IPS-20b (cell line): ENCODE data around the gene KCNJ2.

Experiments used
- H3K27ac ChIP-seq: one replicate; pipeline ENCODE4 v1.5.1; 2013; ENCODE audit warnings: low read length
- H3K27me3 ChIP-seq: 2 replicates; pipeline ENCODE4 v1.6.1; 2013; ENCODE audit warnings: mild to moderate bottlenecking, low read length, inconsistent platforms; ENCODE audit not compliant: insufficient read depth
- H3K36me3 ChIP-seq: 2 replicates; pipeline ENCODE4 v1.6.1; 2013; ENCODE audit warnings: low read depth, mild to moderate bottlenecking, inconsistent platforms, low read length, moderate library complexity; ENCODE audit not compliant: insufficient read depth
- H3K4me1 ChIP-seq: 2 replicates; pipeline ENCODE4 v1.6.1; 2013; ENCODE audit warnings: mild to moderate bottlenecking, control low read depth, inconsistent platforms, low read length, moderate library complexity; ENCODE audit not compliant: insufficient read depth
- H3K4me3 ChIP-seq: 2 replicates; pipeline ENCODE4 v1.5.1; 2013; ENCODE audit warnings: mild to moderate bottlenecking, low read length, inconsistent platforms
- H3K9ac ChIP-seq: 2 replicates; pipeline ENCODE4 v1.6.1; 2013; ENCODE audit warnings: low read depth, mild to moderate bottlenecking, inconsistent platforms, low read length, moderate library complexity
- H3K9me3 ChIP-seq: 2 replicates; pipeline ENCODE4 v1.6.1; 2013; ENCODE audit warnings: mild to moderate bottlenecking, low read depth, low read length, inconsistent platforms; ENCODE audit not compliant: insufficient read depth

Gene KCNJ2

DNA sequence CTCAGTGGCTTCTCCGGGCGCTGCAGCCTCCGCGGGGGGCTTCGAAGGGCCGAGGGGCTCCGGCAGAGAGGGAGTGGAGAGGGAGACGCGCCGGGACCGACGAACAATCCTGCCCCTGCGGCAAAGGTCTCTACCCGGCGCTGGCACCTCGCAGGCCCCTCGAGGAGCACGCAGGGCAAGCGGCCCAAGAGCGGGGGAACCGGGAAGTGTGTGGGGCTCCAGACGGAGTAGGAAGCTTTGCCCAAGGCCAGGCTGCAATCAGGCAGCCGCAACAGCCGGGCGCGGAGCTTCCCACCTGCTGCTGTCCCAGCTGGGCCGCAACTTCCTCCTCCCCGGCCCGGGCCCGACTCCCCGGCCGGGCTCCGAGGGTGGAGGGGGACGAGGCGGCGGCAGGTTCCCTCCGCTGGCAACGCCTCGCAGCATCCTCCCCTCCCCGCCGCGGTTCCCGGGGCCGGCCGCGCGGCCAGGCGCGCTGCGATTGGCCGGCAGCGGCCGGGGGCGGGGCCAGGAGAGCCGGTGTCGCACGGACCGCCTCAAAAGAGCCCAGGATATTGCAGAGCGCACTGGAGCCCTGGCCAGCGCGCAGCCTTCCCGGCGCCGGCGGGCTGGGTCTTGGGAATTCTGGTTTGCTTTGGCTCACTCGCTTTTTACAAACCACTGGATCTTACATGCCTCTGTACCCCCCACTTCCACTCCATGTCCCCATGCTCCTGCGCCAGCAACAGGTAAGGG lies at the start of gene KCNJ2:
KCNJ2 (plus strand) TSS at position 556 of the 732 bp plus-strand sequence. CDS start 5,508 bp downstream, outside the sequence.
- Histone ChIP-seq H3K9ac (peak within 1 kb of the TSS; percentile 40; the same call in 1 of the 2 replicates), H3K4me1 (peaks cover 8% of the 10 kb centered on the region), H3K9me3 (no peaks in the 10 kb centered on the region), H3K4me3 (peak within 1 kb of the TSS; percentile 83), H3K27me3 (peaks cover 45% of the 10 kb centered on the region), H3K27ac (no peak within 1 kb of the TSS), H3K36me3 (no peaks in the 10 kb centered on the region)

DNA sequence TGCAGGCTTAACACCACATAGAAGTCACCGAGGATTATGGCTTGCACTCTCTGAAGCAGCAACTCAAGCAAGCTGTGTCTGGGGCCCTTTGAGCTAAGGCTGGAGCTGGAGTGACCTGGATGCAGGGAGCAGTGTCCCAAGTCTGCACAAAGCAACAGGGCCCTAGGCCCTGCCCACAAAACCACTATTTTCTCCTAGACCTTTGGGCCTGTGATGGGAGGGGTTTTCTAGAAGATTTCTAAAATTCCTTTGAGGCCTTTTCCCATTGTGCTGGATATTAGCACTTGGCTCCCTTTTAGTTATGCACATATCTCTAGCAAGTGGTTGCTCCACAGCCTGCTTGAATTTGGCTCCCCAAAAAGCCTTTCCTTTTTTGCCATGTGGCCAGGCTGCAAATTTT lies 49.8 kb upstream of the KCNJ2 start:
- no peak overlapping the region for H3K9ac ChIP-seq
- H3K36me3 ChIP-seq = no peaks in the 10 kb centered on the region
- peaks cover 3% of the 10 kb centered on the region; the same call in 1 of the 2 replicates for H3K9me3 ChIP-seq
- no peak overlapping the region for H3K4me3 ChIP-seq
- no peaks in the 10 kb centered on the region for H3K27me3 ChIP-seq
- H3K4me1 ChIP-seq = peaks cover 7% of the 10 kb centered on the region; the same call in 1 of the 2 replicates
- H3K27ac ChIP-seq = no peak overlapping the region

- Histone ChIP-seq H3K9me3 (peaks cover 3% of the 10 kb centered on the region; the same call in 1 of the 2 replicates), H3K27ac (no peak overlapping the region), H3K27me3 (no peaks in the 10 kb centered on the region), H3K36me3 (no peaks in the 10 kb centered on the region), H3K4me3 (no peak overlapping the region), H3K4me1 (peaks cover 7% of the 10 kb centered on the region; the same call in 1 of the 2 replicates), H3K9ac (no peak overlapping the region)
These were observed 49.3 kb upstream of the KCNJ2 start for GRCh38 chr17:70119983-70120382.

- H3K27ac ChIP-seq = no peak overlapping the region
- H3K9me3 ChIP-seq = peaks cover 3% of the 10 kb centered on the region; the same call in 1 of the 2 replicates
- no peaks in the 10 kb centered on the region for H3K36me3 ChIP-seq
- no peak overlapping the region for H3K4me3 ChIP-seq
- peaks cover 7% of the 10 kb centered on the region; the same call in 1 of the 2 replicates for H3K4me1 ChIP-seq
- no peak overlapping the region for H3K9ac ChIP-seq
- no peaks in the 10 kb centered on the region for H3K27me3 ChIP-seq
These were observed 48.9 kb upstream of the KCNJ2 start for GRCh38 chr17:70120425-70120824.

- no peak overlapping the region for H3K27ac ChIP-seq
These were observed 48.2 kb upstream of the KCNJ2 start for GRCh38 chr17:70121126-70121525.

DNA sequence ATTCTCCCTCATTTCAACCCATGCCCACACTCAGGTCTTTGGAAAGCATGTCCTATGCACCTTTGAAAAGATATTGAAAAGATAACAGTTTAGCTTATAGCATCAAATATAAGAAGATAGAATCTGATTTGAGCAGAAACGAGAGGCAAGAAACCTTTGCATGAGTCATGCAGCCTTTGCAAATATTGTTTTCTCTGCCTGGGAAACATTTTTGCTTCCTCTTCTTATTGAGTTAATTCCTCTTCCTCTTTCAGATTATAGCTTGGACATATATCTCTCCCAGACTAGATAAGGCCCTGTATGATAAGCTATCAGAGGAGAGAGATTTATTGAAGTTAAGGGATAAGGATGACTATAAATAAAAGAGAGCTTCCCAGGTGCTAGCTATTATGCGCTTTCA lies 46.1 kb upstream of the KCNJ2 start:
- peaks cover 7% of the 10 kb centered on the region; the same call in 1 of the 2 replicates for H3K4me1 ChIP-seq
- H3K27me3 ChIP-seq = no peaks in the 10 kb centered on the region
- H3K27ac ChIP-seq = no peak overlapping the region
- H3K4me3 ChIP-seq = no peak overlapping the region
- H3K9me3 ChIP-seq = no peaks in the 10 kb centered on the region; the same call in 1 of the 2 replicates
- no peaks in the 10 kb centered on the region for H3K36me3 ChIP-seq
- no peak overlapping the region for H3K9ac ChIP-seq

More at GRCh38 chr17:70121126-70121525, 48.2 kb upstream of the KCNJ2 start:
- Histone ChIP-seq H3K36me3 (no peaks in the 10 kb centered on the region), H3K4me1 (peaks cover 7% of the 10 kb centered on the region; the same call in 1 of the 2 replicates), H3K9me3 (peaks cover 3% of the 10 kb centered on the region; the same call in 1 of the 2 replicates), H3K9ac (no peak overlapping the region), H3K4me3 (no peak overlapping the region), H3K27me3 (no peaks in the 10 kb centered on the region)

GRCh38 chr17:70124723-70125122 lies 44.6 kb upstream of the KCNJ2 start:
- H3K27ac ChIP-seq = no peak overlapping the region
- no peak overlapping the region for H3K9ac ChIP-seq
- peaks cover 1% of the 10 kb centered on the region; the same call in 1 of the 2 replicates for H3K4me1 ChIP-seq

GRCh38 chr17:70127221-70127873 lies 42.0 kb upstream of the KCNJ2 start:
- Histone ChIP-seq H3K27me3 (no peaks in the 10 kb centered on the region), H3K36me3 (no peaks in the 10 kb centered on the region), H3K4me3 (no peak overlapping the region), H3K9me3 (no peaks in the 10 kb centered on the region), H3K27ac (no peak overlapping the region), H3K4me1 (no peaks in the 10 kb centered on the region), H3K9ac (no peak overlapping the region)

More at GRCh38 chr17:70124723-70125122, 44.6 kb upstream of the KCNJ2 start:
- no peaks in the 10 kb centered on the region for H3K27me3 ChIP-seq
- no peaks in the 10 kb centered on the region; the same call in 1 of the 2 replicates for H3K9me3 ChIP-seq
- H3K4me3 ChIP-seq = no peak overlapping the region
- no peaks in the 10 kb centered on the region for H3K36me3 ChIP-seq

- Histone ChIP-seq H3K36me3 (no peaks in the 10 kb centered on the region), H3K9ac (no peak overlapping the region), H3K4me1 (no peaks in the 10 kb centered on the region), H3K27me3 (no peaks in the 10 kb centered on the region), H3K27ac (no peak overlapping the region), H3K4me3 (no peak overlapping the region), H3K9me3 (no peaks in the 10 kb centered on the region)
These were observed 40.5 kb upstream of the KCNJ2 start for GRCh38 chr17:70128727-70129238.

GRCh38 chr17:70130289-70130688 lies 39.0 kb upstream of the KCNJ2 start:
- no peaks in the 10 kb centered on the region for H3K4me1 ChIP-seq
- H3K9ac ChIP-seq = no peak overlapping the region
- no peaks in the 10 kb centered on the region for H3K27me3 ChIP-seq
- no peak overlapping the region for H3K4me3 ChIP-seq
- no peak overlapping the region for H3K27ac ChIP-seq
- H3K9me3 ChIP-seq = no peaks in the 10 kb centered on the region
- no peaks in the 10 kb centered on the region for H3K36me3 ChIP-seq

DNA sequence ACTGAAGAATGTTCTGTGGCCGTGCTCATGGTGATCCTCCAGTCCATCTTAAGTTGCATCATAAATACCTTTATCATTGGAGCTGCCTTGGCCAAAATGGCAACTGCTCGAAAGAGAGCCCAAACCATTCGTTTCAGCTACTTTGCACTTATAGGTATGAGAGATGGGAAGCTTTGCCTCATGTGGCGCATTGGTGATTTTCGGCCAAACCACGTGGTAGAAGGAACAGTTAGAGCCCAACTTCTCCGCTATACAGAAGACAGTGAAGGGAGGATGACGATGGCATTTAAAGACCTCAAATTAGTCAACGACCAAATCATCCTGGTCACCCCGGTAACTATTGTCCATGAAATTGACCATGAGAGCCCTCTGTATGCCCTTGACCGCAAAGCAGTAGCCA lies 36.8 kb upstream of the KCNJ2 start:
- H3K9ac ChIP-seq = no peak overlapping the region
- H3K9me3 ChIP-seq = no peaks in the 10 kb centered on the region
- H3K4me1 ChIP-seq = no peaks in the 10 kb centered on the region
- no peak overlapping the region for H3K27ac ChIP-seq
- H3K36me3 ChIP-seq = no peaks in the 10 kb centered on the region
- H3K27me3 ChIP-seq = no peaks in the 10 kb centered on the region
- no peak overlapping the region for H3K4me3 ChIP-seq
